ENCODE measurements around the gene ERC1.
"Not testable (repeated sequence)": the region's sequence is repeated elsewhere in the genome, so short reads cannot be mapped to it uniquely, and the experiment has no call there.

Gene ERC1

GRCh38 chr12:1329784-1330476 is 338.9 kb downstream of the ERC1 start:
- no peak for DNase-seq

GRCh38 chr12:1330477-1330827 is 339.4 kb downstream of the ERC1 start:
- no peak for DNase-seq

DNA sequence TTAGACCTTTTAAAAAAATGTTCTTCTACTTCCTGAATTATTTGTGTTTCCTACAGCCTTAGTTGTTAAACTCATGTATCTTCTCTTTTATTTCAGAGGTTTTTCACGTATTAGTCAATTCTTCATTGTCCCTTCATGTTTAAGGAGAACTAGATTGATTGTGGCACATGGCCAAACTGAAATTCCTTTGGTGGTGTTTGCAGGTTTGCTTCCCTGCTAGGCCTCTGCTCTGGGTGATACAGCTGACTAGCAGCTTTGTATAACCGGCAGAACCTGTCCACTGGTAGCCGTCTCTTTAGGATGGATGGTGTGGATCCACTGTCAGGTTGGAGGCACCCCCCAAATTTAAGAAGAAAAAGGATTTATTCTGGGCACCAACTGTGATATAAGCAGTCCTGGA is 341.3 kb downstream of the ERC1 start:
- DNase-seq = no peak

GRCh38 chr12:1338483-1339177 is 347.6 kb downstream of the ERC1 start:
- DNase-seq = no peak

DNA sequence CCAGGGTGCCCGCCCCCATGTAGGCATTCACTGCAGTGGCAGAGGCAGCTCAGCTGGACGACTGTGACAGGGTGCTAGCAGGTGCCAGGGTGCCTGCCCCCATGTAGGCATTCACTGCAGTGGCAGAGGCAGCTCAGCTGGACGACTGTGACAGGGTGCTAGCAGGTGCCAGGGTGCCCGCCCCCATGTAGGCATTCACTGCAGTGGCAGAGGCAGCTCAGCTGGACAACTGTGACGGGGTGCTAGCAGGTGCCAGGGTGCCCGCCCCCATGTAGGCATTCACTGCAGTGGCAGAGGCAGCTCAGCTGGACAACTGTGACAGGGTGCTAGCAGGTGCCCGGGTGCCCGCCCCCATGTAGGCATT is 348.1 kb downstream of the ERC1 start:
- DNase-seq = not testable (repeated sequence)

- no peak for DNase-seq
Measured at GRCh38 chr12:1339618-1340319, 348.7 kb downstream of the ERC1 start.

DNA sequence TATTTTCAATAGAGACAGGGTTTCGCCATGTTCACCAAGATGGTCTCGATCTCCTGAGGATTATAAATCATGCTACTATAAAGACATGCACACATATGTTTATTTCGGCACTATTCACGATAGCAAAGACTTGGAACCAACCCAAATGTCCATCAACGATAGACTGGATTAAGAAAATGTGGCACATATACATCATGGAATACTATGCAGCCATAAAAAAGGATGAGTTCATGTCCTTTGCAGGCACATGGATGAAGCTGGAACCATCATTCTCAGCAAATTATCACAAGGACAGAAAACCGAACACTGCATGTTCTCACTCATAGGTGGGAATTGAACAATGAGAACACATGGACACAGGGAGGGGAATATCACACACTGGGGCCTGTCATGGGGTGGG is 350.2 kb downstream of the ERC1 start:
- DNase-seq = not testable (repeated sequence)

GRCh38 chr12:1343422-1343821 is 352.4 kb downstream of the ERC1 start:
- DNase-seq = no peak

GRCh38 chr12:1344245-1344644 is 353.2 kb downstream of the ERC1 start:
- no peak for DNase-seq

DNA sequence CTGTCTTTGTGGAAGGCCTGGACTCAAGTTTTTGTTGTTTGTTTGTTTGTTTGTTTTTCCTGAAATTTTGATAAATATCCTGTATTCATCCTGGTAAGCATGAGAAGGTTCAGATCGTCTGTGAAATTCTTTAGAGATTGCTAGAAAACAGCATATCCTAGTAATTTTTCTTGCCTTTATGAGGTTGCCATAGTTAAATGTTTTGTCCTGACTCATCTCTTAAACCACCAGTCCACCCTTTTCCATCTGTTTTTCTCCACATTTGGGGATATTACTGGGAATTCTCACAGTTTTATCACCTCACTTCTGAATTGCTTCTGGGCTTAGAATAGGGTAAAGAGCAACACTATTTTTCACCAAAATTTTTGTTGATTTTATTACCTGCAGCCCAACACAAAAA is 355.1 kb downstream of the ERC1 start:
- no peak for DNase-seq

DNA sequence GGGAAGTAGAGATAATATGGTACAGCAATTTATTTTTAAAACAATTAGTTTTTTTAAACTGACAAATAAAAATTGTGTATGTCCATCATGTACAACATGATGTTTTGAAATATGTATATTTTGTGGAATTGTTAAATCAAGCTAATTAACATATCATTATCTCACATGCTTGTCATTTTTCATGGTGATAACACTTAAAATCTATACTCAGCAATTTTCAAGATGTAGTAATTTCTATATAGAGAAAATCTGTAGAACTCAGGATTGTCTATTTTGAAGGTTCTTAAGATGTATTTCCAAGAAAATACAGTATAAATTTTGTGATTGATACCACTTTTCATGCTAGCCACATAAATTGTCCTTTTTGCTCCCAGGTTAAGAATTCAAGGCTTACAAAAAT is 356.3 kb downstream of the ERC1 start:
- DNase-seq = no peak

DNA sequence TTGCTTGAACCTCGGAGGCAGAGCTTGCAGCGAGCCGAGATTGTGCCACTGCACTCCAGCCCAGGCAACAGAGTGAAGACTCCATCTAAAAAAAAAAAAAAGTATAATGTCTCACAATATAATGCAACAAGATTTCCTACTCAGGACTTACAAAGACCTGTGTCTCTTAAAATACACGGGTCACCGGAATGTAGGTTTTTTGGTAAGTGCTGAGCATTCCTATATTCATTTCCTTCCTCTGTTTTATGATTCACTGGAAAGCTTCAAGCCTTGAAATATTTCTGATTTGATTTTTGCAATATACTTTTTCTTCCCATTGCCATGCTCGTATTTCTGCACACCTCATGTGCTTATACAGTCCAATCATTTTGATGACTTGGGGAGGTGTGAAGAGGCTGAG is 357.6 kb downstream of the ERC1 start:
- DNase-seq = no peak

DNA sequence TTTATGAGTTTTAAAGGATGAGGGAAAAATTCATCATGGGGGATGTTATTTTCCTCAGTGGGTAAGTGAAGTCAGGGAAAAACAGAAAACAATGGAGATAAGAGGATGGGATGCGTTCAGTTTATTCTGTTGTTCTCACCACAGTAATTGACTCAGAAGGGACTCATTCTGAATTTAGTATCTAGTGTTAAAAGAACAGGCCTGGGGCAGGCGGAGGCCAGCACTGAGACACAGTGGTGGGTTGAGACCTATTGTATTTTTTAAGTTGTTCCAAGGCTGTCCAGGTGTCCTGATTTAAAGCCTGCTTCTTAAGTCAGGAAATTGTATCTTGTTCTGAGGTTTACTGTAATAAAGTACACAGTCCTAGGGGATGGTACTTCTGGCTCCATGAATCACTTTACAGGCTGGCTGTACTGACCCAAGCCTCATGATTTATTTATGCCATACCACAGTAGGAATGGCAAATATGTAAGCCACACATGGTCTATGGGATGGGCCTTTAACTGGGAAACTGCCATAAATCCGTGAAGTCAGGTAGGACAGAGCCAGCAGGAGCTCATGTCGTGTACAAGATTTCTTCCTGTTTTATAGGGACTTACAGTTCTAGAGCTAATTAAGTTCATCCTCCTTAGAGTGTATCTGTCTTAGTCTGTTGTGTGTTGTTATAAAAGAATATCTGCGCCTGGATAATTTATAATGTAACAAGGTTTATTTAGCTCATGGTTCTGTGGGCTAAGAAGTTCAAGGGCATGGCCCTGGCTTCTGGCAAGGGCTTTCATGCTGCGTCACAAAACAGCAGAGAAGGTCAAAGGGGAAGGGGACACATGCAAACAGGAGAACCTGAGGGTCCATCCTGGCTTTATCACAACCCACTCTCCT is 359.3 kb downstream of the ERC1 start:
- DNase-seq = no peak

GRCh38 chr12:1350934-1351240 is 359.9 kb downstream of the ERC1 start:
- DNase-seq = no peak

DNA sequence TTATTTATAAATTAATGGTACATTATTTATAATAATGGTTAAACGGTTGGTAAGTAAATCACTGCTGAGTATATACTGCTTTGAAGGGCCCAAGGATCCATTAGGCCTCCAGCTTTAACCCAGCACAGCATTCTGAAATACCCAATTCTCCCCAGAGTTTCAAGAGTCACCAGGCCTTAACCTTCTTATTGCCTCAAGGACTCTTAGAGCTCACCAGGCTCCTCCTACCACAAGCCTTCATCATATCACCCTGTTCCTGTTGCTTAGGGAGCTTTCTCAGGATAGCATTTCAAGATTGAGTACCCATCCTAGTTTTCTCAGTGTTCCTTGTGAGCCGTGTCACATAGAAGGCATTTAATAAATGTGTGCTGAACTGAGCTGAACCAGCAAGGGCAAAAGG is 360.9 kb downstream of the ERC1 start:
- no peak for DNase-seq

GRCh38 chr12:1353451-1353850 is 362.4 kb downstream of the ERC1 start:
- no peak for DNase-seq

DNA sequence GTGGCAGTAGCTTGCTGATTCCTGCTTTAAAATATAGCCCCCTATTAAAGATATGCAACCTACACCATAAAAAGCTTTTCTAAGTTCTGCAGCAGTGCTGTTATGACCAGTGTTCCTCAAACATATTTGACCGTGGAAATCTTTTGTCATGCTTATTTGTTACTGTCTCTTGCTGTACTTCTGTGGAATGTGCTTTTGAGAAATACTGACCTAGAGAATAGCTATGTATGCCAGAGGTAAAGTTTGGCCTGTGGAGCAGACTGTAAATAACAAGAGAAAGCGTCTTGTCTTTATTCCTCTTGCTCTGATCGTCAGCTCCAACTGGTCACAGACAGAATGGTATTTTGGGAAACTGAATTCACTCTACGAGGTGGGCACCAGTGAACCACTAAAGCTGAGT is 364.4 kb downstream of the ERC1 start:
- no peak for DNase-seq

DNA sequence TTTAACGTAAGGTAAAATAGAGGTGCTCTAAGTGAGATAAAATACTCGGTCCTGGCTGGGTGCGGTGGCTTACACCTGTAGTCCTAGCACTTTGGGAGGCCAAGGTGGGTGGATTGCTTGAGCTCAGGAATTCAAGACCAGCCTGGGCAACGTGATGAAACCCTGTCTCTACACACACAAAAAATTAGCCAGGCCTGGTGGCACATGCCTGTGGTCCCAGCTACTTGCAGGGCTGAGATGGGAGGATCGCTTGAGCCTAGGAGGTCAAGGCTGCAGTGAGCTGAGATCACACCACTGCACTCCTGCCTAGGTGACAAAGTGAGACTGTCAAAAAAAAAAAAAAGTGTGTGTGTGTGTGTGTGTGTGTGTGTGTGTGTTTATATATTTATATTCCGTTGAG is 364.8 kb downstream of the ERC1 start:
- DNase-seq = not testable (repeated sequence)

GRCh38 chr12:1356285-1356684 is 365.3 kb downstream of the ERC1 start:
- no peak for DNase-seq

GRCh38 chr12:1357171-1357570 is 366.1 kb downstream of the ERC1 start:
- DNase-seq = no peak

- no peak for DNase-seq
Measured at GRCh38 chr12:1357711-1358110, 366.7 kb downstream of the ERC1 start.

- DNase-seq = no peak
Measured at GRCh38 chr12:1360441-1361210, 369.6 kb downstream of the ERC1 start.
